GM19467 (cell line): Measurements from ENCODE around the gene ANKRD24.
"Not testable (repeated sequence)": the region's sequence is repeated elsewhere in the genome, so short reads cannot be mapped to it uniquely, and the experiment has no call there.

Source experiments
- ATAC-seq: cut with Tn5 transposase; IDR thresholded peaks from one replicate; pipeline ENCODE4 v1.9.1; 2021; ENCODE audit warnings: mild to moderate bottlenecking, moderate library complexity; ENCODE audit not compliant: unreplicated experiment

ANKRD24 gene

GRCh38 chr19:4197625-4198466 is 15.4 kb downstream of the ANKRD24 start:
- ATAC-seq: no peak

DNA sequence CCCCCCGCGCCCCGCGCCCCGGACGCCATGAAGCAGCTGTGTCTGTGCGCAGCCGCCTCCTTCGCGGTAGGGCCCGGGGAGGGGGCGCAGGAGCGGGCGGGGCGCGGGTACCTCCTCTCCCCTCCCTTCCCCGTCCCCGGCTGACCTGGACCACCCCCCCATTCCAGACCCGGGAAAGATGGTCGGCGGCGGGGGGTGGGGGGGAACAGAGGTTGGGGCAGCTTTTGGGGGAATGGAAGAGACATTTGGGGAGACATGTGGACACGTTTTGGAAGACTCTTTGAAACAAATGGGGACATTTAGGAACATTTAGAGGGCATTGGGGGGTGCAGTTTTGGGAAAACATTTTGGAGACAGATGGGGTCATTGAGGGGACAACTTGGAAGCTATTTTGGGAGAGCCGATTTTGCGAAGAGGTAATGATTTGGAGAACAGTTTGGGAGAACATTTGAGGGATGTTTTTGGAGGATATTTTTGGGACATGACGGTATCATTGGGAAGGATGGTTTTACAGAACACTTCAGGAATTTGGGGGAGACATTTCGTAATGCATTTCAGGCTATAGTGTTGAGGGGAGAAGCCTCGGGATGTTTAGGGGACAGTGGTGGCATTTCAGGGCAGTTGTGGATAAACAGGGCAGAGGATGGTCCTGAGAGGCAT is 16.1 kb downstream of the ANKRD24 start:
- no peak for ATAC-seq

DNA sequence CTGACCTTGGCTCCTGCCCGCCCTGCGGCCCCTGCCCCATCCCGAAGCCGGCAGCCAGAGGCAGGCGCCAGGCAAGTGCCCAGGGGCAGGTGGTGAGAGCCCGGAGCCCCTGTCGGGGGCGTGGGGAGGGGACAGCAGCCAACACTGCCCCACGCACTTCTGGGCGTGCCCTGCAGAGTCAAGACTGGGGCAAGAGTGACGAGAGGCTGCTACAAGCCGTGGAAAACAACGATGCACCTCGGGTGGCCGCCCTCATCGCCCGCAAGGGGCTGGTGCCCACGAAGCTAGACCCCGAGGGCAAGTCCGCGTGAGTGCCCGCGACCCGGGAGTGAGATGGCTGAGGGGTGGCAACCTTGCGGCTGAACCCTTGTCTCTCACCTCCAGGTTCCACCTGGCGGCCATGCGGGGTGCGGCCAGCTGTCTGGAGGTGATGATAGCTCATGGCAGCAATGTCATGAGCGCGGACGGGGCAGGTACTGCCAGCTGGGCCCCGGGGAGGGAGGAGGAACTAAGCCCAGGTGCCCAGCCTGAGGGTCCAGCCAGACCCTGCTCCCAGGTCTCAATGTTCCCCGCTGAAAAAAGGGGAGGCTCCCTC is 17.3 kb downstream of the ANKRD24 start:
- no peak for ATAC-seq

GRCh38 chr19:4200940-4201542 is 18.6 kb downstream of the ANKRD24 start:
- ATAC-seq: no peak

DNA sequence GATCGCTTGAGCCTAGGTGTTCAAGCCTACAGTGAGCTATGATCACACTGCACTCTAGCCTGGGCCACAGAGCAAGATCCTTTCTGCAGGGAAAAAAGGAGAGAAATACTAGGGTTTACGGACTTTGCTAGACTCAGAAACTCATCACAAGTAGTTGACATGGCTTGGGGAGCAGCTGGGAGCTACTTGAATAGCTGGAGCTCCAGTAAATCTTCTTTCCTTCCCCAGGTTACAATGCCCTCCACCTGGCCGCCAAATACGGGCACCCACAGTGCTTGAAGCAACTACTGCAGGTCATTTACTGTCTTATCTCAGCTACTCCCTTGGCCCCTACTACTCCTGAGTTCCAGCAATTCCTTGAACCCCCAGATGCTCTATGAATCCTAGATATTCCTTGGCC is 19.3 kb downstream of the ANKRD24 start:
- no peak for ATAC-seq

- no peak for ATAC-seq
Observed at GRCh38 chr19:4206818-4207484, 24.5 kb downstream of the ANKRD24 start.

DNA sequence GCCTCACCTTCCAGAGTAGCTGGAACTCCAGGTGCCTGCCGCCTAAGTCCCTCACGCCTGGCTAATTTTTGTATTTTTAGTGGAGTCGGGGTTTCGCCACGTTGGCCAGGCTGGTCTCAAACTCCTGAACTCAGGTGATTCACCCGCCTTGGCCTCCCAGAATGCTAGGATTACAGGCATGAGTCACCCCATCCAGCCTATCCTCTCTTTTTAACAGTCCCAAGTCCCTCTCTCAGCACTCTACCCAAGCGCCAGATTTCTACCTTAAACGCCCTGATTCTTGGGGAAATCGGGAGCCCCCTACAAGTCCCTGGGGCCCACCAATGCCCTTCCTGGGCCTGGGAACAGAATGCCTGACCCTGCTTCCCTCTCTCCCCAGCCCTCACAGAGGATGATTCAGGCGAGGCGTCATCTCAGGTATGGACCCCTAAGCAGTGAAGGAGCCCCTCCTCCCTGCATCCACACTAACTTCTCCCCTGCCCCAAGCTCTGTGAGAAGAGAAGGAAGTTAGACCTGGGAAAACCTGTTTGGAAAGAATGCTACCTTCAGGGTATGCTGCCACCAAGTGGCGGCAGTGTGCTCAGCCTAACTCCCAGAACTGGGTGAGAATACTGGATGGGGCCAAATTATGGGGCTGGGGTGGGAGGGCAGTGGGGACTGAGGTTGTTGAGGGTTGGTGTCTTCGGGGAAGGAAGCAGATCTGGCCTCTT is 26.1 kb downstream of the ANKRD24 start:
- ATAC-seq: no peak

DNA sequence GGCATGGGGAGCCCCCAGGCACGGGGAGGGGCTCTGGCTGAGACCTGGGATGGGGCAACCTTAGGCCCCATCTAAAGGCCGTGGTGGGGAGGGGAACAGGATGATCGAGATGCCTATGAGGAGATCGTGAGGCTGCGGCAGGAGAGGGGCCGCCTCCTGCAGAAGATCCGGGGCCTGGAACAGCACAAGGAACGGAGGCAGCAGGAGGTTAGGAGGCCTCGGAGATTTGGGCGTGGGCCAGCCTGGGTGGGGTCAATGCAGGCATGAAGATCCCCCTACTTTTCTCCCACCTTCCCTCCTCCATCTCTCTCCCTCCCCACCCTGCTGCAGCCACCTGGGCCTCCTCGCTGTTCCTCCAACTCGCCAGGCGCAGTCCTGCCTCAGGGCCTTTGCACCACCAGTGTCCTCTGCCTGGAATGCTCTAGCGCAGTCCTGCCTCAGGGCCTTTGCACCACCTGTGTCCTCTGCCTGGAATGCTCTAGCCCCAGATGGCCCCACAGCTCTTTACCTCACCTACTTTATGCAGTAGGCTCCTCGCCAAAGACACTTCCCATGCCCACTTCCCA is 27.8 kb downstream of the ANKRD24 start:
- no peak for ATAC-seq

- ATAC-seq: no peak
Observed at GRCh38 chr19:4213116-4213515, 30.6 kb downstream of the ANKRD24 start.

DNA sequence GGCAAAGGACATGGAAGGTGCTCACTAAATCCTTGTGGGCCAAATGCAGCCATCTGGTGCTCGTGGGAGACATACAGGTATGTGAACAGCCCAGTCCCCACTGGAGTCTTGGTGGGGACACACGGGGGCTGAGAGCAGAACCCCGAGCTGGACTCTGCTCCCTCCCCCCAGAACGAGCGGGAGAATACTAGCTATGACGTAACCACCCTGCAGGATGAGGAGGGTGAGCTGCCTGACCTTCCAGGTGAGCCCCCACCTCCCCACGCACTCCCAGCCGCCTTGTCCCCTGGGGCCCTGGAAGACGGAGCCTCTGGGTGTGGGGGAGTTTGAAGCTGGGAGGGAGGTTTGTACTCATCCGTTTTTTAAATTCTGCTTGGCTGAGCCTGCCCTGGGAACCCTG is 33.3 kb downstream of the ANKRD24 start:
- no peak for ATAC-seq

GRCh38 chr19:4216846-4217245 is 34.4 kb downstream of the ANKRD24 start:
- no peak for ATAC-seq

- ATAC-seq: no peak
Observed at GRCh38 chr19:4217429-4218264, 35.2 kb downstream of the ANKRD24 start.

GRCh38 chr19:4218523-4218922 is 36.0 kb downstream of the ANKRD24 start:
- not testable (repeated sequence) for ATAC-seq

- ATAC-seq: no peak
Observed at GRCh38 chr19:4220188-4220587, 37.7 kb downstream of the ANKRD24 start.

GRCh38 chr19:4224470-4224869 is 42.0 kb downstream of the ANKRD24 start:
- no peak for ATAC-seq

DNA sequence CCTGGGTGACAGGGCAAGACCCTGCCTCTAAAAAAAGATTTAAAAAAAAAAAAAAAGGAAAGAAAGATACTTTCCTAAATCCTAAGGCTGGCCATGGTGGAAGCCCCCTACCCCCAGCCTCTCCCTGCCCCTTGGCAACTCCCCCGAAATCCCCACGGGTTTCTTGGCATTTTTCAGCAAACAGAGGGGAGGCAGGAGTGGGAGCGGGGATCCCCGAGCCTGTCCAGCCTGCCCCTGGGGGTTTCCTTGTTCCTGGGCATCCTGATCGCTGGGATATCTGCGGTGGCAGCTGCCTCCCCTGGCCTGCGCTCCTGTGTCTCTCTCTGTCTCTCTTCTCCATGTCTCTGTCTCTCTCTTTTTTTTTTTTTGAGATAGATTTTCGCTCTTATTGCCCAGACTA is 43.4 kb downstream of the ANKRD24 start:
- no peak for ATAC-seq

DNA sequence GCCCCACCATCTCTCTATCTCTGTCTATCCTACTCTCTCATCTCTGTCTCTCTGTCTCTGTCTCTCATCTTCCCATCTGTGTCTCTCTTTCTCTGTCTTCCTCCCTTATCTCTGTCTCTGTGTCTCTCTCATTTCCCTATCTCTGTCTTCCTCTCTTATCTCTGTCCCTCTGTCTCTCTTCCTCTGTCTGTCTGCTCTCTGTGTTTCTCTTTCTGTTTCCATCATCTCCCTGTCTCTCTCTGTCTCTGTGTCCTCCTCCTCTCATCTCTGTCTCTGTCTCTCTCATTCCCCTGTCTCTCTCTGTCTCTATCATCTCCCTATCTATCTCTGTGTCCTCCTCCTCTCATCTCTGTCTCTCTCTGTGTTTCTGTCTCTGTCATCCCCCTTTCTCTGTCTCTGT is 45.3 kb downstream of the ANKRD24 start:
- no peak for ATAC-seq

DNA sequence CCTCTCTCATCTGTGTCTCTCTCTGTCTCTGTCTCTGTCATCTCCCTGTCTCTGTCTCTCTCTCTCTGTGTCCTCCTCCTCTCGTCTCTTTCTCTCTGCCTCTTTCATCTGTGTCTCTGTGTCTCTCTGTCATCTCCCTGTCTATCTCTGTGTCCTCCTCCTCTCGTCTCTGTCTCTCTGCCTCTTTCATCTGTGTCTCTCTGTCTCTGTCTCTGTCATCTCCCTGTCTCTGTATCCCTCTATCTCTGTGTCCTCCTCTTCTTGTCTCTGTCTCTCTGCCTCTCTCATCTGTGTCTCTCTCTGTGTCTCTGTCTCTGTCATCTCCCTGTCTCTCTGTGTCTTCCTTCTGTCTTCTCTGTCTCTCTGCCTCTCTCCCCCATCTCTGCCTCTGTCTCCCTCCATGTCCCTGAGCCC is 46.3 kb downstream of the ANKRD24 start:
- no peak for ATAC-seq
